GM13976 (cell line): ENCODE data around the gene COL4A3.
A peak's percentile ranks its signal among the peaks of the same experiment; 100 is the strongest.
"Not testable (repeated sequence)": the region's sequence is repeated elsewhere in the genome, so short reads cannot be mapped to it uniquely, and the experiment has no call there.

ENCODE experiments used
- DNase-seq: peaks from one replicate; pipeline ENCODE4 v3.0.0; 2012; ENCODE audit warnings: low spot score
- in situ Hi-C: fragments of 300-500 bp; cut with MboI; formaldehyde crosslinking; loops from one replicate; pipeline ENCODE4 v1.12.0; 2022; ENCODE audit warnings: low sequenced_read_pairs, mixed read lengths, inconsistent platforms; ENCODE audit not compliant: unreplicated experiment
- TF ChIP-seq, protein P1 (sequence below): IDR thresholded peaks from 2 replicates; pipeline ENCODE4 v1.5.1; 2012; ENCODE audit warnings: borderline replicate concordance, mild to moderate bottlenecking; ENCODE audit not compliant: insufficient read depth; ENCODE audit errors: extremely low read depth, missing control alignments, control extremely low read depth

Gene COL4A3

DNA sequence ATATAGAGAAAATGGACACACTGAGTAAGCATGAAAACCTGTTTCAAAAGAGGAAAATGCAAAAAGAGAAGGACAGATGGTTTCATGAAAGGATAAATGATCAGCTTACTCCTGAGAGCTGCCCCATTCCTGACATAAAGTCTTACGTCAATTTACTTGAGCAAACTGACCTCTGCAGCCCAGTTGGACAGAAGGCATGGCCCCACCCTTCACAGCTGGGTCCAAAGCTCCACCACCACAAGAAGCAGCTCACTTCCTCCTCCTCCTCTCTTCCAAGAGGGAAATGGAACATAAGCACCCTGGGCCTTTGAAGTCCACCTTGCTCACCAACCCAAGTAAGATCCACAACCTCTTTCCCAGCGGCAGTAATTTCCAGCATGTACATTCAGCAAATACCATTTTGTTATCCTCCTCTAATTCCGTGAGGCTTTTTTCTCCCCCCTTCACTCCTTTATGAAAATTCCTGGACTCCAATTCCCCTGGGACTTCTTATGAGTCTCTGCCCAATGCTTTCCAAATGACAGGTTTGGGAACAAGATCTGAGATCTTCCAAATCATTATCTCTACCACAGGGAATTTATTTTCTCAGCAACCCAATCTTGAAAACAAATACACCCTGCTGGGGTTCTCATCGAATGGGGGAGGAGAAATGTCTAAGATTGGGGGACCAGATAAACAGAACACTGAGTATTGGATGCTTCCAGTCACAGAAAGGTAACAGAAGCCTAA, 10.5 kb upstream of the COL4A3 start:
- in situ Hi-C loops = no loop called here
- no peak for DNase-seq
- TF ChIP-seq, protein P1, sequence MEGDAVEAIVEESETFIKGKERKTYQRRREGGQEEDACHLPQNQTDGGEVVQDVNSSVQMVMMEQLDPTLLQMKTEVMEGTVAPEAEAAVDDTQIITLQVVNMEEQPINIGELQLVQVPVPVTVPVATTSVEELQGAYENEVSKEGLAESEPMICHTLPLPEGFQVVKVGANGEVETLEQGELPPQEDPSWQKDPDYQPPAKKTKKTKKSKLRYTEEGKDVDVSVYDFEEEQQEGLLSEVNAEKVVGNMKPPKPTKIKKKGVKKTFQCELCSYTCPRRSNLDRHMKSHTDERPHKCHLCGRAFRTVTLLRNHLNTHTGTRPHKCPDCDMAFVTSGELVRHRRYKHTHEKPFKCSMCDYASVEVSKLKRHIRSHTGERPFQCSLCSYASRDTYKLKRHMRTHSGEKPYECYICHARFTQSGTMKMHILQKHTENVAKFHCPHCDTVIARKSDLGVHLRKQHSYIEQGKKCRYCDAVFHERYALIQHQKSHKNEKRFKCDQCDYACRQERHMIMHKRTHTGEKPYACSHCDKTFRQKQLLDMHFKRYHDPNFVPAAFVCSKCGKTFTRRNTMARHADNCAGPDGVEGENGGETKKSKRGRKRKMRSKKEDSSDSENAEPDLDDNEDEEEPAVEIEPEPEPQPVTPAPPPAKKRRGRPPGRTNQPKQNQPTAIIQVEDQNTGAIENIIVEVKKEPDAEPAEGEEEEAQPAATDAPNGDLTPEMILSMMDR = no peak

DNA sequence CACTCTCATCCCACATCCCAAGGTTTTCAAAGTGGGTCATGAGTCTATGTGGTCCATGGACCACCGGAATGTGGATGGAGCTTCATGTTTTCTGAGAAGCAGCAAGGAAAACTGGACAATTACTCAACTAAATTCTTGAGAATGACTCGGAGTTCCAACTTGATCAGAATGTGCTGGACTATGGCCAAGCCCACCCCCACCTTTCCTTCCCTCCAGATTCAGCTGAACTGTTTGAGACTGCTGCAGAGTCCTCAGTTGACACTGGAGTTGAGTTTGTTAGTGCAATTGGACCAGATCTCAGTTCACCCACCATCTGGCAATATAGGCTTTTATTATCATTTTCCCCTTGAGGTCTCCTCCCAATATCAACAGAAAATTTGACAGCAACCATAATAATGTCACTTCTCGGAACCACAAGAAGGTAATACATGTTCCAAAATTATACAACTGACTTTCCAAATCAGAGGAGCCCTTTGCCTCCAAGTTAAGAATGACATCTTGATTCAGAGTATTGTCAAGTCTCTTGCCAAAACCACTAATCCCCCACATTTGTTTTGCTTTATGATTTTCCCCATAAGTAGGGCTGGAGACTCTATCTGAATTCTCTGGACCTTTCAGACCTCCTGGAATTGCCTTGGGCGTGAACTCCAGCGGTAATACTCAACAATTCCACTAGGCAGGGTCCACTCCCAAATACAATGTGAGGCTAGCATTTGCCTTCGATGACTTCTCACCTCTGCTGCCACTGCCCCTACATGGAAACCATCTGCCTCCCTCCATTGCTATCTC, 9.2 kb upstream of the COL4A3 start:
- TF ChIP-seq, protein P1 = no peak
- no peak for DNase-seq
- in situ Hi-C loops = no loop called here

DNA sequence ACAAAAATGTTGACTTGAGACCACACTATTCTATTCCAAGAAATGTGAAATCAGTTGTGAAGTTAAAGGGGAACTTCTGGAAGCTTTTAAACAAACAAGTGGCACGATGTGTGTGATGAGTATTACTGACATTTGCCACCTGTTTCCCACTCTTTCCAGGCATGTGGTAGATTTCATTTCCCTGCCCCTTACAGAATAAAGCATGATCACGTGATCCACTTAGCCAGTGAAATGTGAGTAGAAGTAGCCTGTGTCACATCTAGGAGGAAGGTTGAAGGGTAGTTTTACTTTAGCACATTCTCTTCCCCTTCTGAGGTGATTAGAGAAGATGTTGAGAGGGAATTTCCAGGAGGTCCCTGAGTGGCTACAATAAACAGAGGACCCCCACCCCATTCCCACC, 4.3 kb upstream of the COL4A3 start:
- in situ Hi-C loops = no loop called here
- DNase-seq = no peak
- TF ChIP-seq, protein P1 = no peak

DNA sequence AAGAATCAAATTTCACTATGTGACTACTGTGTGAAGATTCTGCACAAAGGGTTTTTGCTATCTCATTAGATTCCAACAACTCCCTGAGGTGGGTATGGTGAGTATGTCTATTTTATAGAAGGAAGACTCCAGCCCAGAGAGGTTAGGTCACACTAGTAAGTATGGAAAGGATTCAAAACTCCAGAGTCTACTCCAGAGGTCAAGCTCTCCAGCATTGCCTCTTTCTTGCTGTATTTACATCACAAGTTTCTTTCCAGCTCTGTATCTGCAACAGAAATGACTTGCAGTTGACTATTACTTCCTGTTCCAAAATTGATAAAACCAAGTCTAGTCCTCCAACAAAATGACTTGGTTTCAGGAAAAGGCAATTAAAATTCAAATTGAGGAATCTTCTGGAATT, 2.5 kb upstream of the COL4A3 start:
- TF ChIP-seq, protein P1 = no peak
- in situ Hi-C loops = no loop called here

DNA sequence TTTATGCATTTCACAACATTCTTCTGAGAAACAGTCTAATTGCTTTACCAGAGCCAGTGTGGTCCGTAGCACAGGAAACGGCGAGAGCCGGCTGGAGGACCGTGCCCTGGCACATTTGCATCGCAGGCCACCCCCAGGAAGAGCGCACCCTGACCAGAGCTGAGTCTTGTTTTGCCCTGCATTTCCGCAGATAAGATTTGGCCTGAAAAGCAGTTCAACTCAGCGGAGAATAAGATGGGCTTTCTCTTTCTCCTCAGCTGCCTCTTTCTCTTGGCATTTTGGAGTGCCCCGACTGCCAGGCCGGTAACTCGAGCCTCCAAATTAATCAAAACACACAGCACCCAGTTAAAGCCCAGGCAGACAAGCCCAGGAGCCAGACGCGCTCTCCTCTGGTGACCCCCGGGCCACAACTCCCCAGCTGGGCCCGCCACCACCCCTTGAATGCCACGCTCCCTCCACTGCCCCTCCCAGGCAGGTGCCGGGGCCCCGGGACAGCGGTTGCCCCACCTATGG, 883 bp upstream of the COL4A3 start:
- in situ Hi-C loops = no loop called here
- TF ChIP-seq, protein P1 = no peak
- DNase-seq = peak; percentile 39

More for the DNA sequence above, 2.5 kb upstream of the COL4A3 start:
- DNase-seq = no peak

DNA sequence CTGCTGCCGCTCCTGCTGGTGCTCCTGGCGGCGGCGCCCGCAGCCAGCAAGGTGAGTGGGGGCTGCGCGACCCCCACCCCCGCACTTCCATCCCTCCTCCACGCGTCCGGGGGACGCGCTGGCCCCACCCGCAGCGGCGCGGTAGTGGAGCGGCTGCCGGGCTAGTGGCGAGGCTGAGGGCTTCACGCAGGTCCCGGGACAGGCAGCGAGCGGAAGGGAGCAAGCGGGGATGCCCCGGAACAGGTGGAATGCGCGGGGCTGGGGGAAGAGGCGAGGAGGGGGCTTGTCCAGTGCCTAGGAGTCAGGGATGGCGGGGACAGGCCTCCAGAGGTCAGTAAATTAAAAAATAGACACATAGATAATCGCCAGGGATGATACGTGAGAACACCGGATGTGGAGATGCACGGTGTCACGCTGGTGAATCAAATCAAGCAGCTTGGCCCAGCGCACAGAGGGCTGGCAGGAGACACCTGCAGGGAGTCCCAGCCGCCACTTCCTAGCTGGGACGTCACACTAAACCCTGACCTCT, 403 bp downstream of the COL4A3 start:
- DNase-seq = peak; percentile 51
- TF ChIP-seq, protein P1 = no peak
- in situ Hi-C loops = no loop called here

DNA sequence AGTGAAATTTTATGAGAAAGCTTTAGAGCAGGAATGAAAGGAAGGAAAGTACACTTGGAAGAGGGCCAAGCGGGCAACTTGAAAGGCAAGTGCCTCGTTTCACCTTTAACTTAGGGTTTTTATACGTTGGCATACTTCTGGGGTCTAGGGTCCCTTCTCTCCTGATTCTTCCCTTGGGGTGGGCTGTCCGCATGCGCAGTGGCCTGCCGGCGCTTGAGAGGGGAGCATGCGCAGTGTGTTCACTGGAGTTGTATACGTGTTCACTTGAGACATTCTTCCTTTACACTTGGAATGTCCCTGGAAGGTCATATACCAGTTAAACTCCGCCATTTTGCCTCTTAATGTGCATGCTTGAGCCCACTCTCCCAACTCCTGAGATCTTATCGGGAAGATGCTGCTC, 7.4 kb downstream of the COL4A3 start:
- in situ Hi-C loops, DNase-seq: not testable (repeated sequence)
